GM12878 (cell line): ENCODE measurements around the gene GSK3A. TPM values are rescaled to one million over a fixed set of nuclear protein-coding genes. Genes with fewer than 3 reads are reported as not detected.

ENCODE experiments used
- MEF2B ChIP-seq: fragments of 450-650 bp; IDR thresholded peaks from 2 replicates; pipeline ENCODE4 v1.6.1; 2018; ENCODE audit warnings: mild to moderate bottlenecking, moderate library complexity; ENCODE audit not compliant: partially characterized antibody, poor library complexity, severe bottlenecking
- PAX8 ChIP-seq: fragments of 450-650 bp; IDR thresholded peaks from 2 replicates; pipeline ENCODE4 v1.6.1; 2017; ENCODE audit warnings: mild to moderate bottlenecking, moderate library complexity
- RELB ChIP-seq: fragments of 450-650 bp; IDR thresholded peaks from 2 replicates; pipeline ENCODE4 v1.6.1; 2017; ENCODE audit warnings: low read depth, mild to moderate bottlenecking, moderate library complexity
- ZBTB33 ChIP-seq: fragments of 450-650 bp; IDR thresholded peaks from 2 replicates; pipeline ENCODE4 v1.6.1; 2017; ENCODE audit warnings: mild to moderate bottlenecking
- ZBTB40 ChIP-seq: fragments of 450-650 bp; IDR thresholded peaks from 2 replicates; pipeline ENCODE4 v1.6.1; 2016; ENCODE audit warnings: mild to moderate bottlenecking, moderate library complexity, borderline replicate concordance
- polyA plus RNA-seq, 11 experiments: library from polyadenylated mRNA; depleted of rRNA in 4 of 11; unstranded in 6 of 11; stranded (reverse) in 5 of 11; fragments of >200 nt; fragmentation: Nextera tagmentation in 4 of 11; fragmentation: Illumina TruSeq in 1 of 11; extraction: Ambion mirVana in 4 of 11; extraction: Trizol in 1 of 11; gene quantifications; 1 replicate in 1 of 11; 2 replicates in 10 of 11; pipeline versions ENCODE4 v1.2.1 to v1.2.3, GENCODE V29; 2011 to 2016; ENCODE audit warnings: inconsistent platforms in 2 of 11, missing spikeins in 2 of 11, low read depth in 1 of 11
- total RNA-seq, 4 experiments: library from RNA; depleted of rRNA in 3 of 4; stranded (reverse); fragments of >200 nt in 3 of 4; fragmentation: Illumina TruSeq in 1 of 4; extraction: Trizol in 1 of 4; gene quantifications; 2 replicates each; pipeline versions ENCODE4 v1.2.1 to v1.2.3, GENCODE V29; 2013 to 2021

The GSK3A gene
- total and polyA plus RNA-seq, 10 of the 15 experiments (the other 5 are each of a cell fraction or from before 2014, with no cell fraction given): 1.00 to 47.9 (median 15.2) TPM

GRCh38 chr19:42278452-42279154 is 36.2 kb upstream of the GSK3A start (continued):
- no peak for TF ChIP-seq ZBTB40
- TF ChIP-seq PAX8: no peak
- TF ChIP-seq MEF2B: no peak
- TF ChIP-seq ZBTB33: no peak
- TF ChIP-seq RELB: no peak
